ACHN (cell line): Measurements from ENCODE around the gene TMEM217.

Experiments used
- DNase-seq: peaks from one replicate; pipeline ENCODE4 v3.0.0-alpha.2; 2015
- in situ Hi-C: cut with HindIII; loops from 2 replicates; pipeline ENCODE4 v1.10.0; 2017; ENCODE audit warnings: low sequenced_read_pairs, low pct_ligation_motif_present, low pct_unique_long_range_greater_than_20kb

Gene TMEM217

GRCh38 chr6:37283268-37283667, 25.3 kb upstream of the TMEM217 start:
- no peak for DNase-seq
- in situ Hi-C loops, result no loop called here

GRCh38 chr6:37282371-37282770, 24.4 kb upstream of the TMEM217 start:
- in situ Hi-C loops, result no loop called here
- DNase-seq, result no peak

GRCh38 chr6:37280162-37280887, 22.4 kb upstream of the TMEM217 start:
- in situ Hi-C loops, result no loop called here
- DNase-seq, result no peak

GRCh38 chr6:37279366-37280134, 21.6 kb upstream of the TMEM217 start:
- no peak for DNase-seq
- in situ Hi-C loops, result no loop called here

- DNase-seq, result no peak
- in situ Hi-C loops, result no loop called here
Measured at GRCh38 chr6:37277001-37277409, 19.1 kb upstream of the TMEM217 start.

- in situ Hi-C loops, result no loop called here
- no peak for DNase-seq
Measured at GRCh38 chr6:37275350-37275749, 17.4 kb upstream of the TMEM217 start.

- in situ Hi-C loops, result no loop called here
- DNase-seq, result no peak
Measured at GRCh38 chr6:37273690-37274089, 15.7 kb upstream of the TMEM217 start.

GRCh38 chr6:37272834-37273566, 15.1 kb upstream of the TMEM217 start:
- no peak for DNase-seq
- in situ Hi-C loops, result no loop called here

- in situ Hi-C loops, result no loop called here
- no peak for DNase-seq
Measured at GRCh38 chr6:37269105-37269504, 11.2 kb upstream of the TMEM217 start.

- in situ Hi-C loops, result no loop called here
- DNase-seq, result no peak
Measured at GRCh38 chr6:37265860-37266259, 7.9 kb upstream of the TMEM217 start.

GRCh38 chr6:37265001-37265400, 7.1 kb upstream of the TMEM217 start:
- in situ Hi-C loops, result no loop called here
- no peak for DNase-seq

GRCh38 chr6:37262446-37263026, 4.6 kb upstream of the TMEM217 start:
- in situ Hi-C loops, result no loop called here
- no peak for DNase-seq

GRCh38 chr6:37261198-37261597, 3.3 kb upstream of the TMEM217 start:
- DNase-seq, result no peak
- in situ Hi-C loops, result no loop called here

- in situ Hi-C loops, result no loop called here
- no peak for DNase-seq
Measured at GRCh38 chr6:37260444-37260843, 2.5 kb upstream of the TMEM217 start.

GRCh38 chr6:37260040-37260439, 2.1 kb upstream of the TMEM217 start:
- no peak for DNase-seq
- in situ Hi-C loops, result no loop called here

- DNase-seq, result no peak
Measured at GRCh38 chr6:37259191-37259590, 1.2 kb upstream of the TMEM217 start.

GRCh38 chr6:37258405-37259105, 611 bp upstream of the TMEM217 start:
- in situ Hi-C loops, result no loop called here
- DNase-seq, result no peak

More at GRCh38 chr6:37259191-37259590, 1.2 kb upstream of the TMEM217 start:
- in situ Hi-C loops, result no loop called here

- in situ Hi-C loops, result no loop called here
- DNase-seq, result no peak
Measured at GRCh38 chr6:37257320-37257633, 667 bp downstream of the TMEM217 start.
